Gastroesophageal sphincter (tissue), 3 donors: Measurements from ENCODE around the gene PPP3CA.

Experiments used
- POLR2A ChIP-seq, 2 donors: fragments of 450-650 bp; IDR thresholded peaks; one replicate each; pipeline ENCODE4 v1.6.1; 2017; ENCODE audit warnings: antibody characterized with exemption in 2 of 2, mild to moderate bottlenecking in 2 of 2, moderate library complexity in 1 of 2
- TF ChIP-seq, protein P1 (sequence below), 4 experiments: fragments of 200-600 bp in 2 of 4; fragments of 450-650 bp in 2 of 4; sonication (generic) in 1 of 4; IDR thresholded peaks; one replicate each; pipeline ENCODE4 v1.5.1; 2017 to 2019; ENCODE audit warnings: antibody characterized with exemption in 4 of 4, mild to moderate bottlenecking in 2 of 4, moderate library complexity in 2 of 4

DNA sequence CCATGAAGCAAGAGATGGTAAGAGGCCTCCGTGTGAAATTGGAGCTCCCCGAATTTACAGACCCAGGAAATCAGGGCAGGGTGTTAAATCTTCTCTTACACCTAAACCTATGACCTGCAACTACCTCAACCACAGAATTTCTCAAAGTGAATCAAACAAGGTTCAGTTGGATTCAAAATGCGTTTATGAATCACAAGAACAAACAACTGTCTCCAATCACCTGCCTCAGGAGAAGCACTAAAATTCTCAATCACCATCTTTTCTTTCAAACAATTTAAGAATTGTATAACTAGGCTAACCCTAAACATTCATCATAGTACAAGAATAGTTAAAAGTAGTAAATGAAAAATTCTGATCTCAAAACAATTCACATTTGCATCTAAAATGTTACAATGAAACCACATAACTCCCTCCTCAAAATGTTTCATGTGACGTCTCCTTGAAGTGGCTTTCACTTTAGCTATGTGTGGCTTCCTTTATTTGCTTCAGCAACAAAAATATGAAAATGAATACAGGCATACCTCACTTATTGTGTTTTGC lies 19.2 kb downstream of the PPP3CA start:
- TF ChIP-seq, protein P1, sequence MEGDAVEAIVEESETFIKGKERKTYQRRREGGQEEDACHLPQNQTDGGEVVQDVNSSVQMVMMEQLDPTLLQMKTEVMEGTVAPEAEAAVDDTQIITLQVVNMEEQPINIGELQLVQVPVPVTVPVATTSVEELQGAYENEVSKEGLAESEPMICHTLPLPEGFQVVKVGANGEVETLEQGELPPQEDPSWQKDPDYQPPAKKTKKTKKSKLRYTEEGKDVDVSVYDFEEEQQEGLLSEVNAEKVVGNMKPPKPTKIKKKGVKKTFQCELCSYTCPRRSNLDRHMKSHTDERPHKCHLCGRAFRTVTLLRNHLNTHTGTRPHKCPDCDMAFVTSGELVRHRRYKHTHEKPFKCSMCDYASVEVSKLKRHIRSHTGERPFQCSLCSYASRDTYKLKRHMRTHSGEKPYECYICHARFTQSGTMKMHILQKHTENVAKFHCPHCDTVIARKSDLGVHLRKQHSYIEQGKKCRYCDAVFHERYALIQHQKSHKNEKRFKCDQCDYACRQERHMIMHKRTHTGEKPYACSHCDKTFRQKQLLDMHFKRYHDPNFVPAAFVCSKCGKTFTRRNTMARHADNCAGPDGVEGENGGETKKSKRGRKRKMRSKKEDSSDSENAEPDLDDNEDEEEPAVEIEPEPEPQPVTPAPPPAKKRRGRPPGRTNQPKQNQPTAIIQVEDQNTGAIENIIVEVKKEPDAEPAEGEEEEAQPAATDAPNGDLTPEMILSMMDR (IDR thresholded peaks at IDR 0.05), result no peak
- TF ChIP-seq POLR2A (IDR thresholded peaks at IDR 0.05), result no peak
